Activated gamma-delta T cell treated with anti-CD3 and anti-CD28 coated beads, Interleukin-2, amount 50 U/mL, for 16 hours (primary cell): ENCODE measurements around the gene NELFA.

Experiments
- DNase-seq: peaks from one replicate; pipeline ENCODE4 v3.0.0-alpha.2; 2020; ENCODE audit warnings: low read depth

NELFA gene

GRCh38 chr4:1937550-1937949, 71.2 kb downstream of the NELFA start:
- no peak for DNase-seq

GRCh38 chr4:1933700-1934099, 75.1 kb downstream of the NELFA start:
- no peak for DNase-seq

GRCh38 chr4:1932736-1933135, 76.0 kb downstream of the NELFA start:
- DNase-seq, result no peak
